Stomach (tissue), 4 donors: ENCODE data around the gene ELOA.

Experiments
- CTCF ChIP-seq, 7 experiments: fragments of 450-650 bp in 4 of 7; fragments of 200-600 bp in 3 of 7; sonication (generic) in 3 of 7; IDR thresholded peaks; one replicate each; pipeline ENCODE4 v1.5.1; 2016 to 2019; ENCODE audit warnings: antibody characterized with exemption in 7 of 7, control low read depth in 2 of 7, mild to moderate bottlenecking in 1 of 7
- EP300 ChIP-seq: sonication (generic); formaldehyde crosslinking; IDR thresholded peaks from one replicate; pipeline ENCODE4 v1.6.1; 2017; ENCODE audit warnings: antibody characterized with exemption
- POLR2A ChIP-seq, 4 donors: fragments of 450-650 bp; IDR thresholded peaks; one replicate each; pipeline ENCODE4 v1.6.1; 2016; ENCODE audit warnings: antibody characterized with exemption in 4 of 4, control low read depth in 2 of 4, mild to moderate bottlenecking in 1 of 4, moderate library complexity in 1 of 4

DNA sequence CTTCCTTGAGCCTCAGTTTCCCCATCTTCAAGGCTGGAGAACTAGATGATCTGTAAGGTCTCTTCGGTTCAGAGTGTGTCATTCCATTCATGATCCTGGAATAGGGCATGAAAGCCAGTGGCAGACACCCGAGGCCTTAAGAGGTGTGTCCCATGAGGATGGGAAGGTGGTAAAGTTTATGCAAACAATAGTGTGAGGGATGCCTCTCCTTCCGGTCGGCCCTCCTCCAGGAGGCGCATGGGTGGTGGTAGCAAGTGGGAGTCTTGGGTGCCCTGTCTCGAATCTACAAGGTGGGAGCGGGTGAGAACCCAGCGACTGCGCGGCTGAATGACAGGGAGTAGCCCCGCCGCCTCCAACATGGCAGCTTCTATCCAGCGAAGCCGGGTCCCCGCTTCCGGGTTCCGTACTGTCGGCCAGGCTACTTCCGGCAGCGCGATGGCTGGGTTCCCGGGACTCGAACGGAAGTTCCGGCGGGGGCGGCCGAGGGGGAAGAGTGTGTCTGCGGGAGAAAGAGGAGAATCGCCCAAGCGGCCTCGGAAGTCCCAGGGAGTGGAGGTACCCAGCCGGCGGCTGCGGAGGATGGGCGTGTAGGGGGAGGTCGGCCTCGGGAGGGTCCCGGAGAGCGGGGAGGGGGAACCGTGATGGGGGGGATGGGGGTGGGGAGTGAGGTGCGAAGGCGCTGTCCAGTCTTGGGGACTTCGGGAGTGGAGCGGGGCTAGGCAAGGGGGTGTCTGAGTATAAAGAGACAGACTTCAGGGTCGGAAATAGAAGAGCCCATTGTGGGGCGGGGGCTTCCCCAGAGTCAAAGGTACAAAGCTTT, 47.6 kb downstream of the ELOA start, which contains the start of gene LYPLA2:
- TF ChIP-seq CTCF (IDR thresholded peaks at IDR 0.05) (no peak), POLR2A (IDR thresholded peaks at IDR 0.05) (no peak), EP300 (no peak)
